Loucy (cell line): ENCODE results near the gene KCTD11.

Source experiments
- H2AFZ ChIP-seq: fragments of 200-600 bp; sonication (generic); 2 replicates; pipeline ENCODE4 v1.6.0; 2016; ENCODE audit warnings: antibody characterized with exemption, mild to moderate bottlenecking, low read length, moderate library complexity
- H3F3A ChIP-seq: fragments of 200-600 bp; 2 replicates; pipeline ENCODE4 v1.6.0; 2016; ENCODE audit warnings: antibody characterized with exemption, low read depth, mild to moderate bottlenecking
- H3K27me3 ChIP-seq: fragments of 200-600 bp; sonication (generic); 2 replicates; pipeline ENCODE4 v1.6.1; 2014; ENCODE audit warnings: low read length, mild to moderate bottlenecking; ENCODE audit not compliant: insufficient read depth, poor library complexity, severe bottlenecking
- H3K36me3 ChIP-seq: fragments of 200-600 bp; sonication (generic); 2 replicates; pipeline ENCODE4 v1.6.1; 2016; ENCODE audit warnings: low read length; ENCODE audit not compliant: insufficient read depth
- H3K4me1 ChIP-seq: fragments of 200-600 bp; sonication (generic); 2 replicates; pipeline ENCODE4 v1.5.1; 2014; ENCODE audit warnings: low read length, mild to moderate bottlenecking; ENCODE audit not compliant: insufficient read depth, poor library complexity, severe bottlenecking
- H3K4me2 ChIP-seq: fragments of 200-600 bp; sonication (generic); 2 replicates; pipeline ENCODE4 v1.6.0; 2014; ENCODE audit warnings: antibody characterized with exemption, low read length, low read depth, mild to moderate bottlenecking; ENCODE audit not compliant: poor library complexity, severe bottlenecking
- H3K4me3 ChIP-seq: fragments of 200-600 bp; sonication (generic); 2 replicates; pipeline ENCODE4 v1.5.1; 2014; ENCODE audit warnings: low read length, mild to moderate bottlenecking, mixed read lengths; ENCODE audit not compliant: poor library complexity, severe bottlenecking
- H3K79me2 ChIP-seq: fragments of 200-600 bp; sonication (generic); 2 replicates; pipeline ENCODE4 v1.6.1; 2014; ENCODE audit warnings: low read length; ENCODE audit not compliant: insufficient read depth
- H3K9ac ChIP-seq: fragments of 200-600 bp; sonication (generic); 2 replicates; pipeline ENCODE4 v1.6.0; 2014; ENCODE audit warnings: mild to moderate bottlenecking, low read depth, low read length, moderate library complexity; ENCODE audit not compliant: poor library complexity, severe bottlenecking
- H3K9me2 ChIP-seq: fragments of 200-600 bp; sonication (generic); replicated peaks from 2 replicates; pipeline ENCODE4 v1.6.1; 2016; ENCODE audit warnings: low read depth, low read length, mixed read lengths
- H3K9me3 ChIP-seq: fragments of 200-600 bp; sonication (generic); 2 replicates; pipeline ENCODE4 v1.6.1; 2014; ENCODE audit warnings: mild to moderate bottlenecking, antibody characterized with exemption, low read length, low read depth; ENCODE audit not compliant: insufficient read depth
- H4K20me1 ChIP-seq: fragments of 200-600 bp; sonication (generic); 2 replicates; pipeline ENCODE4 v1.6.0; 2014; ENCODE audit warnings: antibody characterized with exemption, low read length, mild to moderate bottlenecking; ENCODE audit not compliant: insufficient read depth, poor library complexity, severe bottlenecking
- EZH2phosphoT487 ChIP-seq: fragments of 200-600 bp; IDR thresholded peaks from 2 replicates; pipeline ENCODE4 v1.6.1; 2018; ENCODE audit warnings: antibody characterized with exemption, mild to moderate bottlenecking, moderate library complexity, borderline replicate concordance
- TF ChIP-seq, protein P1 (sequence below): fragments of 200-600 bp; sonication (generic); conservative IDR thresholded peaks from 2 replicates; pipeline ENCODE4 v1.5.1; 2014; ENCODE audit warnings: mild to moderate bottlenecking, antibody characterized with exemption, low read length

Gene KCTD11

GRCh38 chr17:7347630-7348477 lies 4.1 kb upstream of the KCTD11 start:
- H2AFZ ChIP-seq: no peak overlapping the region
- no peaks in the 10 kb centered on the region for H3K27me3 ChIP-seq
- TF ChIP-seq, protein P1, sequence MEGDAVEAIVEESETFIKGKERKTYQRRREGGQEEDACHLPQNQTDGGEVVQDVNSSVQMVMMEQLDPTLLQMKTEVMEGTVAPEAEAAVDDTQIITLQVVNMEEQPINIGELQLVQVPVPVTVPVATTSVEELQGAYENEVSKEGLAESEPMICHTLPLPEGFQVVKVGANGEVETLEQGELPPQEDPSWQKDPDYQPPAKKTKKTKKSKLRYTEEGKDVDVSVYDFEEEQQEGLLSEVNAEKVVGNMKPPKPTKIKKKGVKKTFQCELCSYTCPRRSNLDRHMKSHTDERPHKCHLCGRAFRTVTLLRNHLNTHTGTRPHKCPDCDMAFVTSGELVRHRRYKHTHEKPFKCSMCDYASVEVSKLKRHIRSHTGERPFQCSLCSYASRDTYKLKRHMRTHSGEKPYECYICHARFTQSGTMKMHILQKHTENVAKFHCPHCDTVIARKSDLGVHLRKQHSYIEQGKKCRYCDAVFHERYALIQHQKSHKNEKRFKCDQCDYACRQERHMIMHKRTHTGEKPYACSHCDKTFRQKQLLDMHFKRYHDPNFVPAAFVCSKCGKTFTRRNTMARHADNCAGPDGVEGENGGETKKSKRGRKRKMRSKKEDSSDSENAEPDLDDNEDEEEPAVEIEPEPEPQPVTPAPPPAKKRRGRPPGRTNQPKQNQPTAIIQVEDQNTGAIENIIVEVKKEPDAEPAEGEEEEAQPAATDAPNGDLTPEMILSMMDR: no peak
- no peak for TF ChIP-seq EZH2phosphoT487
- no peak overlapping the region for H3K9ac ChIP-seq
- H3K36me3 ChIP-seq: peaks cover 33% of the 10 kb centered on the region; the same call in 1 of the 2 replicates
- H3K79me2 ChIP-seq: no peaks in the 10 kb centered on the region
- H3K9me3 ChIP-seq: no peaks in the 10 kb centered on the region
- H3K4me1 ChIP-seq: no peaks in the 10 kb centered on the region
- no peaks in the 10 kb centered on the region for H3F3A ChIP-seq
- no peaks in the 10 kb centered on the region for H3K9me2 ChIP-seq
- no peak overlapping the region for H3K4me3 ChIP-seq
- peaks cover 17% of the 10 kb centered on the region for H4K20me1 ChIP-seq
- no peak overlapping the region for H3K4me2 ChIP-seq

DNA sequence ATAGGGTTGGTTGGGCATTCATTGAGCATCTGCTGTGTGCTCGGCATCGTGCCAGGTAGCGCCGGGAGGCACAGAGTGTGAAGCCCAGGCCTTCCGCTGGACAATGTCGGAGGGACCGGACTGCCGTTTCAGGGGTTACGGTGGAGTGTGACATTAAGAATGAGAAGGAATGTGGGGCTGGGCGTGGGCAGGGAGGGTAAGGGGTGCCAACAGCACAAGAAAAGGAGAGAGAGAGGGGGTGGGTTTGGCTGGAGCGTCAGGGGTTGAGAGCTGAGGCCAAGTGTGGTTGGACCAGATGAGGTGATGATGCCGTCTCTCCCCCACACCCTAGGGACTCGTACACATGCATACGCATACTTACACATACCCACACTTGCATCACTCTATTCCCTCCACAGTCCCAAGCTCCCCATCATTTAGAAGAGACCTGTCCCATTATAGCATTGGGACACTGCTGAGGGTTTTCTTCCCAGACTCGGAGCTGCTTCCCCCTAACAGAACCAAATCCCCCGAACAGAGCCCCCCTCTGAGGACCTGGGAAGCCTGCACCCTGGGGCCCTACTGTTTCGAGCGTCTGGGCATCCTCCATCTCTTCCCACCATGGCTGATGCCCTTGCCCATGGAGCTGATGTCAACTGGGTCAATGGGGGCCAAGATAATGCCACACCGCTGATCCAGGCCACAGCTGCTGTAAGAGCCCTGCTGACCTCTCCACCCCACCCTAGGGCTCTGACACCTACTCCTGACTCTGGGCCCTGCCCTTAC lies 3.3 kb upstream of the KCTD11 start:
- H2AFZ ChIP-seq: no peak overlapping the region
- H3K4me2 ChIP-seq: no peak overlapping the region
- no peaks in the 10 kb centered on the region for H3K9me2 ChIP-seq
- no peaks in the 10 kb centered on the region for H3K79me2 ChIP-seq
- TF ChIP-seq, protein P1: no peak
- no peak for TF ChIP-seq EZH2phosphoT487
- H3F3A ChIP-seq: no peaks in the 10 kb centered on the region
- no peaks in the 10 kb centered on the region for H3K27me3 ChIP-seq
- no peak overlapping the region for H3K4me3 ChIP-seq
- no peaks in the 10 kb centered on the region for H3K4me1 ChIP-seq
- H3K36me3 ChIP-seq: peaks cover 29% of the 10 kb centered on the region; the same call in 1 of the 2 replicates
- H3K9ac ChIP-seq: no peak overlapping the region
- no peaks in the 10 kb centered on the region for H3K9me3 ChIP-seq
- peaks cover 17% of the 10 kb centered on the region for H4K20me1 ChIP-seq

DNA sequence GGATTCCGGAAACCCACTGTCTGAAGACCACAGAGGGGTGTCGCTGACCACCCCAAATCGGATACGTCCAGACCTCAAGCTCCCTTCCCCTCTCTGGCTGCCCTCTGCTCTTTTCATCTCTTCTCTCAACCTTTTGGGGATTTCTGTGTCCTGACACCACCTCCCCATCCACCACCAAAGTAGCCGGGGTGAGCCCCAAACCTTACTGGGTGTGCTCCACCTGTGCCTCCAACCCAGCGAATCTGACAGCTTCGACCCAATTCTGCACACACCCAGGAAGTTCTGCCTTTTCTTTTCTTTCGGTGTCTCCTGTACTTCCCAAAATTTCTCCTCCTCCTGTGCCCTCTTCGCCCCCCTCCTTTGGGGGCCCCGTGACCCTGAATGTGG lies 534 bp downstream of the KCTD11 start:
- Histone ChIP-seq H4K20me1 (peaks cover 1% of the 10 kb centered on the region), H3K9ac (no peak overlapping the region), H3K36me3 (peaks cover 7% of the 10 kb centered on the region; the same call in 1 of the 2 replicates), H3K79me2 (no peaks in the 10 kb centered on the region), H3K4me3 (no peak overlapping the region), H2AFZ (no peak overlapping the region), H3K9me2 (no peaks in the 10 kb centered on the region), H3K27me3 (no peaks in the 10 kb centered on the region), H3F3A (no peaks in the 10 kb centered on the region), H3K9me3 (no peaks in the 10 kb centered on the region), H3K4me1 (no peaks in the 10 kb centered on the region), H3K4me2 (no peak overlapping the region)
- no peak for TF ChIP-seq EZH2phosphoT487
- TF ChIP-seq, protein P1: no peak
